Lower lobe of right lung (tissue), 2 donors: Measurements from ENCODE around the gene CKAP2. TPM values are rescaled to one million over a fixed set of nuclear protein-coding genes. Genes with fewer than 3 reads are reported as not detected.
"Not testable (repeated sequence)": the region's sequence is repeated elsewhere in the genome, so short reads cannot be mapped to it uniquely, and the experiment has no call there.

Source experiments
- ATAC-seq, 2 donors: fragments of 200-7000 bp; cut with Tn5 transposase; one replicate each; pipeline ENCODE4 v1.9.1; 2020 to 2022; ENCODE audit warnings: mild to moderate bottlenecking in 2 of 2, moderate library complexity in 2 of 2
- DNase-seq: peaks from one replicate; pipeline ENCODE4 v3.0.0-alpha.2; 2020
- H3K27ac ChIP-seq: fragments of 200-600 bp; one replicate; pipeline ENCODE4 v1.8.0; 2022
- H3K27me3 ChIP-seq: fragments of 200-600 bp; one replicate; pipeline ENCODE4 v1.8.0; 2022; ENCODE audit warnings: low read depth
- H3K36me3 ChIP-seq: fragments of 200-600 bp; one replicate; pipeline ENCODE4 v1.8.0; 2022; ENCODE audit warnings: mild to moderate bottlenecking
- H3K4me1 ChIP-seq: fragments of 200-600 bp; one replicate; pipeline ENCODE4 v1.8.0; 2022
- H3K4me3 ChIP-seq: fragments of 200-600 bp; one replicate; pipeline ENCODE4 v1.8.0; 2022; ENCODE audit warnings: mild to moderate bottlenecking
- H3K9me3 ChIP-seq: fragments of 200-600 bp; one replicate; pipeline ENCODE4 v1.8.0; 2022
- CTCF ChIP-seq: fragments of 200-600 bp; IDR thresholded peaks from one replicate; pipeline ENCODE4 v1.8.0; 2022; ENCODE audit warnings: antibody characterized with exemption, mild to moderate bottlenecking
- intact Hi-C: fragments of 100-400 bp; cut with DNase I; formaldehyde crosslinking; loops from one replicate; pipeline ENCODE4 v1.11.0; 2022
- total RNA-seq: library from RNA; stranded (reverse); fragmentation: NEBNext Ultra II Directional; extraction: Animal tissue kit (Norgen Biotek cat#: 25700); gene quantifications from one replicate; pipeline ENCODE4 v1.2.1, GENCODE V29; 2021
- donor health status: DM: no; HTN: yes; CAD: no; lungs with severe emphysema.

CKAP2 gene
- total RNA-seq, 1 donor from 2014 or later: 10.4 TPM

GRCh38 chr13:52455677-52456041 is 381 bp downstream of the CKAP2 start:
- peak overlapping the region; percentile 95 for H3K27ac ChIP-seq
- no peak for TF ChIP-seq CTCF
- intact Hi-C loops: no loop called here
- DNase-seq: peak; percentile 83
- H3K9me3 ChIP-seq: no peaks in the 10 kb centered on the region
- ATAC-seq: peak; percentile 73 to 75
- peaks cover 3% of the 10 kb centered on the region for H3K36me3 ChIP-seq
- no peaks in the 10 kb centered on the region for H3K27me3 ChIP-seq
- H3K4me1 ChIP-seq: peaks cover 16% of the 10 kb centered on the region
- peak overlapping the region; percentile 69 for H3K4me3 ChIP-seq

DNA sequence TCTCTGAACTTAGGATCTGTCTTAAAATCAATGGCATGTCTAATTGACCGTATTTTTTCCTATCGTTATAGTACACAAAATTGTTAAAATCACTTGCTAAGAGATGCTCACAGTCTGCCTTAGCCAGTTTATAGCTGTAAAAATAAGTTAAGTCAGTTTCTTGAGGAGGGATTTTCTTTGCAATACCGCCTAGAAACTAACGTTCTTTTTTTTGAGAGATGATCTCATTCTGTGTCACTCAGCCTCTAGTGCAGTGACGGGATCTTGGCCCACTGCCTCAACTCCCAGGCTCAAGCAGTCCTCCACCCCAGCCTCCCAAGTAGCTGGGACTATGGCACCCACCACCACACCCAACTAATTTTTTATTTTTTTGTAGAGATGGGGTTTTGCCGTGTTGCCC is 4.4 kb downstream of the CKAP2 start:
- no peak overlapping the region for H3K27ac ChIP-seq
- H3K4me3 ChIP-seq: no peak overlapping the region
- H3K4me1 ChIP-seq: peaks cover 6% of the 10 kb centered on the region
- H3K36me3 ChIP-seq: peaks cover 42% of the 10 kb centered on the region
- H3K27me3 ChIP-seq: no peaks in the 10 kb centered on the region
- no peak for ATAC-seq
- no peaks in the 10 kb centered on the region for H3K9me3 ChIP-seq
- no peak for TF ChIP-seq CTCF
- intact Hi-C loops: no loop called here
- DNase-seq: no peak

GRCh38 chr13:52461265-52461664 is 6.0 kb downstream of the CKAP2 start:
- Histone ChIP-seq H3K4me3 (no peak overlapping the region), H3K27me3 (no peaks in the 10 kb centered on the region), H3K36me3 (peaks cover 58% of the 10 kb centered on the region), H3K27ac (no peak overlapping the region), H3K4me1 (peaks cover 2% of the 10 kb centered on the region), H3K9me3 (no peaks in the 10 kb centered on the region)
- no peak for TF ChIP-seq CTCF
- intact Hi-C loops: no loop called here
- DNase-seq (no peak), ATAC-seq (no peak)

DNA sequence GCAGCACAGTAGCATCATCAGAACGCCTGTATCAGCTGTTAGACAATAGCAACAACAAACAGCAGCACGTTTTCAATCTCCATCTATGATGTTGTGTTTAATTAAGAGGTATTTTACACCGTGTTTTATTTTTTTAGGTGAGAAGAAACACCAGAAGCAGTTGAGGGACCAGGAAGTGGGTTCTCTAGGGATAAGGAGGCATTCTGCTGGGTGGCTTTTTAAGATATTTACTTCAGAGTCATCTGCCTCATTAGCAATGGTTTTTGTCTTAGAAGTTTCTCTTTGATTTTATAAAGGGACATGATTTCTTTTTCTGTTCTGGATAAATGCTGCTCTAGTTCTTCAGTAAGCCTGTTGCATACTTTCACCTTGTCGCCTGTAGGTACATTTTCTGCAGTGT is 8.2 kb downstream of the CKAP2 start:
- Histone ChIP-seq H3K4me1 (no peaks in the 10 kb centered on the region), H3K27ac (no peak overlapping the region), H3K27me3 (no peaks in the 10 kb centered on the region), H3K36me3 (peaks cover 62% of the 10 kb centered on the region), H3K9me3 (no peaks in the 10 kb centered on the region), H3K4me3 (no peak overlapping the region)
- TF ChIP-seq CTCF: no peak
- DNase-seq (no peak), ATAC-seq (no peak)
- intact Hi-C loops: no loop called here

DNA sequence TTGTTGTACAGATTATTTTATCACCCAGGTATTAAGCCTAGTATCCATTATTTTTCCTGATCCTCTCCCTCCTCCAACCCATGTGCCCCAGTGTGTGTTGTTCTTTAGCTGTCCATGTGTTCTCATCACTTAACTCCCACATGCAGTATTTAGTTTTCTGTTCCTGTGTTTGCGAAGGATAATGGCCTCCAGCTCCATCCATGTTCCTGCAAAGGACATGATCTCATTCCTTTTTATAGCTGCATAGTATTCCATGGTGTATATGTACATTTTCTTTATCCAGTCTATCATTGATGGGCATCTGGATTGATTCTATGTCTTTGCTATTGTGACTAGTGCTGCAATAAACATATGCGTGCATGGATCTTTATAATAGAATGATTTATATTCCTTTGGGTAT is 13.2 kb downstream of the CKAP2 start:
- H3K4me3 ChIP-seq, intact Hi-C loops, H3K4me1 ChIP-seq, H3K9me3 ChIP-seq, DNase-seq, H3K27me3 ChIP-seq, ATAC-seq, H3K27ac ChIP-seq: not testable (repeated sequence)
- peaks cover 41% of the 10 kb centered on the region for H3K36me3 ChIP-seq

- H3K27ac ChIP-seq, H3K4me3 ChIP-seq, ATAC-seq, H3K4me1 ChIP-seq, H3K36me3 ChIP-seq, intact Hi-C loops, H3K9me3 ChIP-seq, DNase-seq, H3K27me3 ChIP-seq: not testable (repeated sequence)
Observed at GRCh38 chr13:52480677-52481428, 25.6 kb downstream of the CKAP2 start.

GRCh38 chr13:52487078-52487477 is 31.8 kb downstream of the CKAP2 start:
- H3K27me3 ChIP-seq, H3K4me3 ChIP-seq, DNase-seq, H3K9me3 ChIP-seq, H3K27ac ChIP-seq, intact Hi-C loops, H3K36me3 ChIP-seq, ATAC-seq, H3K4me1 ChIP-seq: not testable (repeated sequence)

DNA sequence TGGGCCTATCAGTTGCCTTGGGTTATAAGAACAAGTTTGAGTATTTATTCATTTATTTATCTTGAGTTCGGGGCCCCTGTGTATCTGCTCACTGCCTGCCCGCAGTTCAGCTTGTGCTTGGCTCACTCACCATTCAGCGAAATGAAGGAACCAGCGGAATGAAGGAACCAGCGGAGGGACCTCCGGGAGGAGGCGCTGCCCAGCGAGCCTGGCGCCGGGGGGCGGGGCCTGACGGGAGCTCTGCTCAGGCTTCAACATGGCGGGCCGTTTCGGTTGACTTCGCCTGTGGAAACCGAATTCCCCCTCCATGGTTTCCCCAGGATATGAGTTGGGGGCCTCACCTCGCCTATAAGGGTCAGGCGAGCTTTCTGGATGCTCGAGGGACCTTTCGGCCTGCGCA is 33.5 kb downstream of the CKAP2 start:
- H3K4me3 ChIP-seq, H3K9me3 ChIP-seq, DNase-seq, ATAC-seq, H3K27me3 ChIP-seq, intact Hi-C loops, H3K27ac ChIP-seq, H3K36me3 ChIP-seq, H3K4me1 ChIP-seq: not testable (repeated sequence)

GRCh38 chr13:52491015-52491414 is 35.7 kb downstream of the CKAP2 start:
- H3K27me3 ChIP-seq, H3K9me3 ChIP-seq, ATAC-seq, H3K36me3 ChIP-seq, intact Hi-C loops, H3K4me3 ChIP-seq, H3K27ac ChIP-seq, H3K4me1 ChIP-seq, DNase-seq: not testable (repeated sequence)

DNA sequence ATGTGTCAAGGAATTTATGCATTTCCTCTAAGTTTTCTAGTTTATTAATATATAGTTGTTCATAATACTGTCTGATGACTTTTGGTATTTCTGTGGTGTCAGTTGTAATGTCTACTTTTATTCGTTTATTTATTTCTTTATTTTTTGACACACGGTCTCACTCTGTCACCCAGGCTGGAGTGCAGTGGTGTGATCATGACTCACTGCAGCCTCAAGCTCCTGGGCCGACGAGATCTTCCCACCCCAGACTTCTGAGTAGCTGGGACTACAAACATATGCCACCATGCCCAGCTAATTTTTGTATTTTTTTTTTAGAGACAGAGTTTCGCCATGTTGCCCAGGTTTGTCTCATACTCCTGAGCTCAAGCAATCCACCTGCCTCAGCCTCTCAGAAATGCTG is 39.0 kb downstream of the CKAP2 start:
- H3K9me3 ChIP-seq, H3K27me3 ChIP-seq, intact Hi-C loops, H3K4me3 ChIP-seq, H3K36me3 ChIP-seq, ATAC-seq, H3K27ac ChIP-seq, DNase-seq, H3K4me1 ChIP-seq: not testable (repeated sequence)
